A549 (cell line): Measurements from ENCODE around the gene GGA1. TPM values are rescaled to one million over a fixed set of nuclear protein-coding genes. Genes with fewer than 3 reads are reported as not detected.

Experiments used
- ATAC-seq, 2 experiments: fragments of 200-7000 bp in 1 of 2; fragments of >200 bp in 1 of 2; cut with Nextera tagmentation in 1 of 2; cut with Tn5 transposase in 1 of 2; 3 replicates each; pipeline versions ENCODE4 v1.8.0 to v1.9.1; 2018 to 2020; ENCODE audit warnings: mild to moderate bottlenecking in 1 of 2, moderate library complexity in 1 of 2
- CTCF ChIA-PET: fragments of 300-600 bp; sonication (Branson Sonifier 250); formaldehyde crosslinking; extraction: SDS; loops from one replicate; lab custom pipeline; 2021; ENCODE audit warnings: antibody characterized with exemption, inconsistent platforms; lab: Yijun Ruan, JAX
- POLR2A ChIA-PET: fragments of 350-600 bp; formaldehyde crosslinking; extraction: SDS; loops from one replicate; lab custom pipeline; 2021; ENCODE audit warnings: antibody characterized with exemption, inconsistent platforms; lab: Yijun Ruan, JAX
- DNase-seq, 2 experiments: peaks; one replicate each; pipeline versions ENCODE4 v3.0.0 to v3.0.0-alpha.2; 2011 to 2016; ENCODE audit warnings: low read depth in 1 of 2, low spot score in 1 of 2
- FAIRE-seq: peaks from 2 replicates; lab custom pipeline; 2011; peaks lifted over from hg19 to GRCh38; lab: Jason Lieb, UNC
- H3K27ac ChIP-seq, 2 experiments: fragments of >200 bp; sonication (Bioruptor Twin); formaldehyde crosslinking; 3 replicates each; pipeline ENCODE4 v1.5.1; 2016 to 2017
- H3K4me1 ChIP-seq: fragments of >200 bp; sonication (Bioruptor Twin); formaldehyde crosslinking; 3 replicates; pipeline ENCODE4 v1.6.1; 2016
- H3K4me2 ChIP-seq: fragments of >200 bp; sonication (Bioruptor Twin); formaldehyde crosslinking; 3 replicates; pipeline ENCODE4 v1.6.1; 2016
- H3K4me3 ChIP-seq: fragments of >200 bp; sonication (Bioruptor Twin); formaldehyde crosslinking; 3 replicates; pipeline ENCODE4 v1.5.1; 2016
- H3K9me3 ChIP-seq: fragments of >200 bp; sonication (Bioruptor Twin); formaldehyde crosslinking; 3 replicates; pipeline ENCODE4 v1.6.1; 2016
- CBX2 ChIP-seq: fragments of 200-600 bp; sonication (generic); IDR thresholded peaks from 2 replicates; pipeline ENCODE4 v1.6.1; 2016; ENCODE audit warnings: low read depth, mild to moderate bottlenecking, borderline replicate concordance
- EHF ChIP-seq: fragments of 250-450 bp; sonication (Bioruptor Pico); IDR thresholded peaks from 2 replicates; pipeline ENCODE4 v1.5.0; 2020; ENCODE audit warnings: mild to moderate bottlenecking
- EHMT2 ChIP-seq: fragments of 200-600 bp; sonication (generic); IDR thresholded peaks from 2 replicates; pipeline ENCODE4 v1.6.1; 2016; ENCODE audit warnings: antibody characterized with exemption, low read depth, mild to moderate bottlenecking, moderate library complexity
- ESRRA ChIP-seq: fragments of 150-350 bp; IDR thresholded peaks from 2 replicates; pipeline ENCODE4 v1.6.1; 2014; ENCODE audit warnings: mild to moderate bottlenecking, low read length, borderline replicate concordance
- FOSL2 ChIP-seq, 2 experiments: fragments of 450-650 bp in 1 of 2; fragments of >200 bp in 1 of 2; sonication (Bioruptor Twin) in 1 of 2; formaldehyde crosslinking; IDR thresholded peaks; 2 replicates each; pipeline versions ENCODE4 v1.5.0 to v1.6.1; 2016 to 2020; ENCODE audit warnings: mild to moderate bottlenecking in 1 of 2, moderate library complexity in 1 of 2
- FOXS1 ChIP-seq: fragments of 250-450 bp; sonication (Bioruptor Pico); IDR thresholded peaks from 2 replicates; pipeline ENCODE4 v1.5.0; 2020; ENCODE audit warnings: mild to moderate bottlenecking, moderate library complexity
- HDAC2 ChIP-seq: fragments of 200-600 bp; sonication (generic); IDR thresholded peaks from 2 replicates; pipeline ENCODE4 v1.6.1; 2016
- HOXB5 ChIP-seq: fragments of 250-450 bp; sonication (Bioruptor Pico); IDR thresholded peaks from 2 replicates; pipeline ENCODE4 v1.5.0; 2020; ENCODE audit warnings: mild to moderate bottlenecking, moderate library complexity
- JUN ChIP-seq, 2 experiments: fragments of >200 bp; sonication (Bioruptor Twin); formaldehyde crosslinking; IDR thresholded peaks; 2 replicates in 1 of 2; 3 replicates in 1 of 2; pipeline ENCODE4 v1.6.1; 2016 to 2017
- KDM1A ChIP-seq: fragments of 200-600 bp; sonication (generic); IDR thresholded peaks from 2 replicates; pipeline ENCODE4 v1.6.1; 2016; ENCODE audit warnings: low read depth, mild to moderate bottlenecking
- KDM5A ChIP-seq: fragments of 200-600 bp; sonication (generic); IDR thresholded peaks from 2 replicates; pipeline ENCODE4 v1.6.1; 2016; ENCODE audit warnings: antibody characterized with exemption, mild to moderate bottlenecking
- MAZ ChIP-seq: fragments of 150-350 bp; IDR thresholded peaks from 2 replicates; pipeline ENCODE4 v1.6.1; 2014; ENCODE audit warnings: antibody characterized with exemption, low read depth, low read length, borderline replicate concordance
- NFE2L2 ChIP-seq: fragments of 150-350 bp; conservative IDR thresholded peaks from 2 replicates; pipeline ENCODE4 v1.6.1; 2014; ENCODE audit warnings: low read length
- POLR2A ChIP-seq: IDR thresholded peaks from 2 replicates; pipeline ENCODE4 v1.6.1; 2012; ENCODE audit warnings: mild to moderate bottlenecking, low read length
- RAD21 ChIP-seq, 2 experiments: fragments of >200 bp in 1 of 2; sonication (Bioruptor Twin) in 1 of 2; formaldehyde crosslinking in 1 of 2; IDR thresholded peaks in 1 of 2; conservative IDR thresholded peaks in 1 of 2; 2 replicates in 1 of 2; 3 replicates in 1 of 2; pipeline ENCODE4 v1.6.1; 2012 to 2018; ENCODE audit warnings: inconsistent platforms in 1 of 2
- RFX5 ChIP-seq: fragments of 450-650 bp; IDR thresholded peaks from 2 replicates; pipeline ENCODE4 v1.7.1; 2014; ENCODE audit warnings: antibody characterized with exemption, mild to moderate bottlenecking, moderate library complexity
- RNF2 ChIP-seq: fragments of 200-600 bp; sonication (generic); IDR thresholded peaks from 2 replicates; pipeline ENCODE4 v1.6.1; 2016; ENCODE audit warnings: low read depth, mild to moderate bottlenecking, antibody characterized with exemption, moderate library complexity, borderline replicate concordance
- SREBF2 ChIP-seq: fragments of 450-650 bp; IDR thresholded peaks from 2 replicates; pipeline ENCODE4 v1.6.1; 2014; ENCODE audit warnings: mild to moderate bottlenecking, moderate library complexity
- TP53 ChIP-seq: fragments of 250-450 bp; sonication (Bioruptor Pico); IDR thresholded peaks from 2 replicates; pipeline ENCODE4 v1.5.0; 2021; ENCODE audit warnings: mild to moderate bottlenecking, moderate library complexity
- ZC3H11A ChIP-seq: fragments of 450-650 bp; IDR thresholded peaks from 2 replicates; pipeline ENCODE4 v1.6.1; 2014; ENCODE audit warnings: antibody characterized with exemption, mild to moderate bottlenecking
- ZFP36 ChIP-seq: fragments of 450-650 bp; IDR thresholded peaks from 2 replicates; pipeline ENCODE4 v1.6.1; 2014; ENCODE audit warnings: borderline replicate concordance; ENCODE audit not compliant: partially characterized antibody
- ZNF302 ChIP-seq: fragments of 250-450 bp; sonication (Bioruptor Pico); IDR thresholded peaks from 2 replicates; pipeline ENCODE4 v1.9.0; 2021; ENCODE audit warnings: inconsistent platforms, mild to moderate bottlenecking, moderate library complexity
- ZSCAN20 ChIP-seq: fragments of 250-450 bp; sonication (Bioruptor Pico); IDR thresholded peaks from 2 replicates; pipeline ENCODE4 v1.8.0; 2022; ENCODE audit warnings: mild to moderate bottlenecking, moderate library complexity
- WGBS: methylation state at CpG from one replicate; pipeline ENCODE4 v1.1.6; 2017; ENCODE audit errors: missing lambda C conversion rate; 5-methylcytosine and 5-hydroxymethylcytosine counted together
- polyA plus RNA-seq, 4 experiments: library from polyadenylated mRNA; depleted of rRNA in 3 of 4; stranded (reverse); fragments of >200 nt; fragmentation: RNase III in 1 of 4; extraction: RNeasy Plus Mini Kit Qiagen cat#74134 plus additional on column Dnase treatment in 1 of 4; gene quantifications; 2 replicates in 3 of 4; 3 replicates in 1 of 4; pipeline ENCODE4 v1.2.3, GENCODE V29; 2011 to 2017
- TF ChIP-seq, protein P1 (sequence below): IDR thresholded peaks from 2 replicates; pipeline ENCODE4 v1.6.1; 2012; ENCODE audit warnings: low read depth, borderline replicate concordance
- TF ChIP-seq, protein P2 (sequence below): fragments of >200 bp; sonication (Bioruptor Twin); formaldehyde crosslinking; IDR thresholded peaks from 3 replicates; pipeline ENCODE4 v1.6.1; 2016
- TF ChIP-seq, protein P3 (sequence below): fragments of 250-450 bp; sonication (Bioruptor Pico); IDR thresholded peaks from 2 replicates; pipeline ENCODE4 v1.5.0; 2021; ENCODE audit warnings: mild to moderate bottlenecking, moderate library complexity, borderline replicate concordance
- TF ChIP-seq, protein P4 (sequence below): fragments of 450-650 bp; IDR thresholded peaks from 2 replicates; pipeline ENCODE4 v1.6.1; 2014; ENCODE audit warnings: antibody characterized with exemption
- TF ChIP-seq, protein P5 (sequence below): fragments of 150-350 bp; IDR thresholded peaks from 2 replicates; pipeline ENCODE4 v1.6.1; 2014; ENCODE audit warnings: low read depth, mild to moderate bottlenecking, low read length

GGA1 gene
- polyA plus RNA-seq, 2 of the 4 experiments (the other 2 are of a cell fraction) = 22.0 to 26.1 TPM

DNA sequence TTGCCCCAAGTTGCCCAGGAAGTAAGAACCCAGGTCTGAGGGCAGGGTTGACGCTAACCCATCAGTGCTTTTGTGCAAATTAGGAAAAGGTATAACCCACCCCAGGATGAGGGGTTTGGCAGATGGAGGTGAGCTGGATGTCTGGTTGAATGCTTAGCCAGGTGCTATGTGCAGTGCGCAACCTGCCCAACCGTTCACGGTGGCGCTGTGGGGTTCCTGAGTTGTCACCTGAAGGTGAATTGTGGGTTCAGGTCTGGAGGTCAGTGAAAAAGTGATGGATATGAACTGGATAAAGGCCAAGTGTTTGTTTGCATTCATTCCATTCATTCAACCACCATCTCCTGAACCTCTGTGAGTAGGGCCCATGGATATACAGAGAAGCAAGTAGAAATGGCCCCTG lies 14.4 kb upstream of the GGA1 start:
- ChIA-PET CTCF (interaction anchor here (1.2 to 3.8 kb wide), 6 partner anchors 12 to 270 kb away, joined by 3 to 32 read pairs (median 4); no protein-coding TSS in a partner anchor), POLR2A (no interaction called here)
- TF ChIP-seq ZNF302 (CRISPR knock-in tag) (no peak), EHF (CRISPR knock-in tag) (no peak), FOXS1 (CRISPR knock-in tag) (no peak), JUN (IDR thresholded peaks at IDR 0.05) (no peak), EHMT2 (no peak), TP53 (no peak), SREBF2 (no peak), KDM5A (no peak), HDAC2 (no peak), ZSCAN20 (CRISPR knock-in tag) (no peak), MAZ (no peak), CBX2 (no peak), KDM1A (no peak)
- TF ChIP-seq, protein P1, sequence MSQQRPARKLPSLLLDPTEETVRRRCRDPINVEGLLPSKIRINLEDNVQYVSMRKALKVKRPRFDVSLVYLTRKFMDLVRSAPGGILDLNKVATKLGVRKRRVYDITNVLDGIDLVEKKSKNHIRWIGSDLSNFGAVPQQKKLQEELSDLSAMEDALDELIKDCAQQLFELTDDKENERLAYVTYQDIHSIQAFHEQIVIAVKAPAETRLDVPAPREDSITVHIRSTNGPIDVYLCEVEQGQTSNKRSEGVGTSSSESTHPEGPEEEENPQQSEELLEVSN = no peak
- TF ChIP-seq, protein P2, sequence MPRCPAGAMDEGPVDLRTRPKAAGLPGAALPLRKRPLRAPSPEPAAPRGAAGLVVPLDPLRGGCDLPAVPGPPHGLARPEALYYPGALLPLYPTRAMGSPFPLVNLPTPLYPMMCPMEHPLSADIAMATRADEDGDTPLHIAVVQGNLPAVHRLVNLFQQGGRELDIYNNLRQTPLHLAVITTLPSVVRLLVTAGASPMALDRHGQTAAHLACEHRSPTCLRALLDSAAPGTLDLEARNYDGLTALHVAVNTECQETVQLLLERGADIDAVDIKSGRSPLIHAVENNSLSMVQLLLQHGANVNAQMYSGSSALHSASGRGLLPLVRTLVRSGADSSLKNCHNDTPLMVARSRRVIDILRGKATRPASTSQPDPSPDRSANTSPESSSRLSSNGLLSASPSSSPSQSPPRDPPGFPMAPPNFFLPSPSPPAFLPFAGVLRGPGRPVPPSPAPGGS = no peak
- no peak for DNase-seq
- H3K4me3 ChIP-seq = no peak overlapping the region
- WGBS = 87% methylated on average over 5 of the region's 5 CpGs
- FAIRE-seq = no peak
- no peak overlapping the region for H3K27ac ChIP-seq
- H3K4me1 ChIP-seq = peaks cover 10% of the 10 kb centered on the region
- H3K4me2 ChIP-seq = no peak overlapping the region
- H3K9me3 ChIP-seq = no peaks in the 10 kb centered on the region
- ATAC-seq = no peak

DNA sequence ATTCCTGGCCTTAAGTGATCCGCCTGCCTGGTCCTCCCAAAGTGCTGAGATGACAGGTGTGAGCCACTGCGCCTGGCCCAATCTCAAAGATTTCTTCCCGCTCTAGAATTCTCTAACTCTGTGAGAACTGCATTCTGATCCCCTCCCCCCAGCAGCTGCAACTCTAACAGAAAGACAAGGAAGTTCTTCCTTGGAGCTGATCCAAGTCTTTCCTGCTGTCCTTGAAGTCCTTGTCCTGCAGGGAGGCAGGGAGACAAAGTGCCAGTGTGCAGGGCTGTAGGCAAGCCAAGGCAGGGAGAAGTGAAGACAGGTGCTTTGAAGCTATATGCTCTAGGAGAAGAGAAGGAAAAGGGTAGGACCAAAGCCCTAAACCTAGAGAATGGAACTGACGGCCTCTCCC lies 9.5 kb upstream of the GGA1 start:
- ATAC-seq = no peak; a peak in 2 of 6 replicates
- TF ChIP-seq ZSCAN20 (CRISPR knock-in tag) = no peak
- TF ChIP-seq RNF2 = no peak
- no peak for TF ChIP-seq POLR2A
- no peak for TF ChIP-seq NFE2L2
- no peak for TF ChIP-seq MAZ
- no peak for TF ChIP-seq RFX5
- no peak for TF ChIP-seq FOSL2 (IDR thresholded peaks at IDR 0.05)
- no peak for TF ChIP-seq FOSL2 (CRISPR knock-in tag; IDR thresholded peaks at IDR 0.05)
- TF ChIP-seq, protein P3, sequence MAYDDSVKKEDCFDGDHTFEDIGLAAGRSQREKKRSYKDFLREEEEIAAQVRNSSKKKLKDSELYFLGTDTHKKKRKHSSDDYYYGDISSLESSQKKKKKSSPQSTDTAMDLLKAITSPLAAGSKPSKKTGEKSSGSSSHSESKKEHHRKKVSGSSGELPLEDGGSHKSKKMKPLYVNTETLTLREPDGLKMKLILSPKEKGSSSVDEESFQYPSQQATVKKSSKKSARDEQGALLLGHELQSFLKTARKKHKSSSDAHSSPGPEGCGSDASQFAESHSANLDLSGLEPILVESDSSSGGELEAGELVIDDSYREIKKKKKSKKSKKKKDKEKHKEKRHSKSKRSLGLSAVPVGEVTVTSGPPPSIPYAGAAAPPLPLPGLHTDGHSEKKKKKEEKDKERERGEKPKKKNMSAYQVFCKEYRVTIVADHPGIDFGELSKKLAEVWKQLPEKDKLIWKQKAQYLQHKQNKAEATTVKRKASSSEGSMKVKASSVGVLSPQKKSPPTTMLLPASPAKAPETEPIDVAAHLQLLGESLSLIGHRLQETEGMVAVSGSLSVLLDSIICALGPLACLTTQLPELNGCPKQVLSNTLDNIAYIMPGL (CRISPR knock-in tag) = no peak
- TF ChIP-seq FOXS1 (CRISPR knock-in tag) = no peak
- TF ChIP-seq ESRRA = no peak
- TF ChIP-seq ZC3H11A = no peak
- no peak for TF ChIP-seq JUN (IDR thresholded peaks at IDR 0.05)
- TF ChIP-seq, protein P4, sequence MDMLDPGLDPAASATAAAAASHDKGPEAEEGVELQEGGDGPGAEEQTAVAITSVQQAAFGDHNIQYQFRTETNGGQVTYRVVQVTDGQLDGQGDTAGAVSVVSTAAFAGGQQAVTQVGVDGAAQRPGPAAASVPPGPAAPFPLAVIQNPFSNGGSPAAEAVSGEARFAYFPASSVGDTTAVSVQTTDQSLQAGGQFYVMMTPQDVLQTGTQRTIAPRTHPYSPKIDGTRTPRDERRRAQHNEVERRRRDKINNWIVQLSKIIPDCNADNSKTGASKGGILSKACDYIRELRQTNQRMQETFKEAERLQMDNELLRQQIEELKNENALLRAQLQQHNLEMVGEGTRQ = no peak
- TF ChIP-seq, protein P5, sequence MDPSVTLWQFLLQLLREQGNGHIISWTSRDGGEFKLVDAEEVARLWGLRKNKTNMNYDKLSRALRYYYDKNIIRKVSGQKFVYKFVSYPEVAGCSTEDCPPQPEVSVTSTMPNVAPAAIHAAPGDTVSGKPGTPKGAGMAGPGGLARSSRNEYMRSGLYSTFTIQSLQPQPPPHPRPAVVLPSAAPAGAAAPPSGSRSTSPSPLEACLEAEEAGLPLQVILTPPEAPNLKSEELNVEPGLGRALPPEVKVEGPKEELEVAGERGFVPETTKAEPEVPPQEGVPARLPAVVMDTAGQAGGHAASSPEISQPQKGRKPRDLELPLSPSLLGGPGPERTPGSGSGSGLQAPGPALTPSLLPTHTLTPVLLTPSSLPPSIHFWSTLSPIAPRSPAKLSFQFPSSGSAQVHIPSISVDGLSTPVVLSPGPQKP = no peak
- TF ChIP-seq ZFP36 = no peak
- no peak for TF ChIP-seq HOXB5
- TF ChIP-seq KDM1A = no peak
- no peak for TF ChIP-seq RAD21 (conservative IDR thresholded peaks at IDR 0.05 in 1 of 2, IDR thresholded peaks at IDR 0.05 in 1 of 2)
- TF ChIP-seq, all 56 proteins: peak for 0
- Histone ChIP-seq H3K9me3 (no peaks in the 10 kb centered on the region), H3K4me2 (peak overlapping the region; percentile 54), H3K27ac (peak overlapping the region; percentile 4 to 35; a peak in 3 of 6 replicates), H3K4me3 (no peak overlapping the region), H3K4me1 (peaks cover 14% of the 10 kb centered on the region)
- FAIRE-seq (no peak), DNase-seq (peak in 1 of 2 experiments; percentile 51)
- CTCF ChIA-PET = interaction anchor here (0.7 to 1.8 kb wide), 3 partner anchors 9 to 1170 kb away, joined by 3 to 15 read pairs (median 6); partner anchors contain the start of gene GGA1
- POLR2A ChIA-PET = no interaction called here
- 85% methylated on average over 4 of the region's 4 CpGs for WGBS
